ENCODE data around the gene CRK. TPM values are rescaled to one million over a fixed set of nuclear protein-coding genes. Genes with fewer than 3 reads are reported as not detected.

CRK gene
- total and polyA plus RNA-seq, 7 donors, result 33.6 to 88.7 (median 67.7) TPM

DNA sequence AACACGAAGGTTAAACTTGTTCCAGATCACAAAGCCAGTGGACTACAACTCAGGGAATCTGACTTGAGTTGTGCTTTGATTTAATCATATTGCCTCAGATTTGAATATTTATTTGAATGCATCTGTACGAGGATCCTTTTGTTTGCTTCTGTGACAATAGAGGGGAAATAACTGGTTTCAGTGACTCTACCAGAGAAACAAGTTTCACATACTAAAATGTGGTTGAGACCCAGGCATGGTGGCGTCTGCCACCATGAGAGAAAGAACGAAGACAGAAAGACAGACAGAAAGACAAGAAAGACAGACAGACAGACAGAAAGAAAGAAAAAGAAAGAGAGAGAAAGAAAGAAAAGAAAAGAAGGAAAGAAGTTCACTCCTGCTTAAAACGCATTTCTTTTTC lies 80.0 kb downstream of the CRK start:
- intact Hi-C loops (cut with DNase I), result no loop called here
- peaks cover 0 to 100% (median 99%) of the 10 kb centered on the region in 4 donors for H3K4me1 ChIP-seq
- WGBS, 2 donors, result 37 to 44% methylated on average over 5 of the region's 5 CpGs

DNA sequence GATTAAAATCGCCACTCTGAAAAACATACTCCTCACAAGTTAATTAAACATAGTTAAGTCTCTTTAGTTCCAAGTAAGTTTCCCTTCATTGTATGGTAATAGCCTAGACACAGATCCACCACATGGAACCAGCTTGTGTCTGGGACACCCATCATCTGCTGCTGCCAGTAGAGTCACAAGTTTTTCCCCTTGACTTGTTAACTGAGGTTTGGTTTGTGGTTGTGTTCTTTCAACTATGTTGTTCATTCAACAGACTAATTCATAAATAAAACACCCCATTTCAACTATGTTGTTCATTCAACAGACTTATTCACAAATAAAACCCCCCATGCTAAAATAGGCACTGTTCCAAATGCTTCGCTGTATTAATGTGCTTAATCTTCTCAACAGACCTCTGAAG lies 80.4 kb downstream of the CRK start:
- no peak for DNase-seq
- 28% methylated on average over 2 of the region's 2 CpGs for whole genome bisulfite sequencing, 2 donors
- Histone ChIP-seq H3K27me3 (no peaks in the 10 kb centered on the region), H3K36me3 (no peaks in the 10 kb centered on the region), H3K9me3 (no peaks in the 10 kb centered on the region), H3K4me1 (peaks cover 0 to 100% (median 99%) of the 10 kb centered on the region in 4 donors), H3K27ac (peak overlapping the region in 3 of 4 donors; percentile 68 to 83 (median 79)), H3K4me3 (no peak overlapping the region)
- intact Hi-C loops (cut with DNase I), result no loop called here
- TF ChIP-seq EP300 (IDR thresholded peaks at IDR 0.05), result no peak
- TF ChIP-seq POLR2A (IDR thresholded peaks at IDR 0.05), result no peak
- no peak for TF ChIP-seq POLR2AphosphoS5 (IDR thresholded peaks at IDR 0.05)
- TF ChIP-seq, protein P1, sequence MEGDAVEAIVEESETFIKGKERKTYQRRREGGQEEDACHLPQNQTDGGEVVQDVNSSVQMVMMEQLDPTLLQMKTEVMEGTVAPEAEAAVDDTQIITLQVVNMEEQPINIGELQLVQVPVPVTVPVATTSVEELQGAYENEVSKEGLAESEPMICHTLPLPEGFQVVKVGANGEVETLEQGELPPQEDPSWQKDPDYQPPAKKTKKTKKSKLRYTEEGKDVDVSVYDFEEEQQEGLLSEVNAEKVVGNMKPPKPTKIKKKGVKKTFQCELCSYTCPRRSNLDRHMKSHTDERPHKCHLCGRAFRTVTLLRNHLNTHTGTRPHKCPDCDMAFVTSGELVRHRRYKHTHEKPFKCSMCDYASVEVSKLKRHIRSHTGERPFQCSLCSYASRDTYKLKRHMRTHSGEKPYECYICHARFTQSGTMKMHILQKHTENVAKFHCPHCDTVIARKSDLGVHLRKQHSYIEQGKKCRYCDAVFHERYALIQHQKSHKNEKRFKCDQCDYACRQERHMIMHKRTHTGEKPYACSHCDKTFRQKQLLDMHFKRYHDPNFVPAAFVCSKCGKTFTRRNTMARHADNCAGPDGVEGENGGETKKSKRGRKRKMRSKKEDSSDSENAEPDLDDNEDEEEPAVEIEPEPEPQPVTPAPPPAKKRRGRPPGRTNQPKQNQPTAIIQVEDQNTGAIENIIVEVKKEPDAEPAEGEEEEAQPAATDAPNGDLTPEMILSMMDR (IDR thresholded peaks at IDR 0.05), result no peak

More for the DNA sequence above, 80.0 kb downstream of the CRK start:
- Histone ChIP-seq H3K36me3 (no peaks in the 10 kb centered on the region), H3K4me3 (no peak overlapping the region), H3K27ac (peak overlapping the region; percentile 18 to 83 (median 74)), H3K9me3 (no peaks in the 10 kb centered on the region), H3K27me3 (no peaks in the 10 kb centered on the region)
- TF ChIP-seq POLR2AphosphoS5 (IDR thresholded peaks at IDR 0.05) (no peak), POLR2A (IDR thresholded peaks at IDR 0.05) (no peak), EP300 (IDR thresholded peaks at IDR 0.05) (no peak)
- TF ChIP-seq, protein P1 (IDR thresholded peaks at IDR 0.05), result no peak
- no peak for DNase-seq

DNA sequence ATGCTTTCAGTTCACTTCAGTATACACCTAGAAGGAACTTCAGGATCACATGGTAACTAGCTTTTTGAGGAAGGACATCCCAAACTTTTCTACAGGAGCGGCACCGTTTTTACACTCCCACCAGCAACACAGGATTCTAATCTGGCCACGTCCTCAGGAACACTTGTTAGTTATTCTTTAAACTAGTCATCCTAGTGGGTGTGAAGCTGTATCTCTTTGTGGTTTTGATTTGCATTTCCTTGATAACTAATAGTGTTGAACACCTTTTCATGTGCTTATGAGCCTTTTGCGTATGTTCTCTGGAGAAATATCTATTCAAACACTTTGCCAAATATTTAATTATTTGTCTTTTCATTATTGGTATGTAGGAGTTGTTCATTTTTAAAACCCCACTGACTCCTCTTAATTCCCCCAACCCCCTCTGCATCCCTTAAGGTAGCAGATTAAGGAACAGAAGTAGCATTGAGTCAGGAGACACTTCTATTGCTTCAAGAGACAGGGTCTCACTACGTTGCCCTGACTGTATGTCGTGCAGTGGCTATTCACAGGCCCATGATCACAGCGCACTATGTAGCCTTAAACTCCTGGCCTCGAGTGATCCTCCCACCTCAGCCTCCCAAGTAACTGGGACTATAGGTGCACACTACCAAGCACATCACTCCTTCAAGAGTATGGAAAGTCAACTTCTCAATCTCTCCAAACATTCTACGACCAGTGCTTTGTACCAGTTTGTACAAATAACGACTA lies 81.4 kb downstream of the CRK start:
- Histone ChIP-seq H3K9me3 (no peaks in the 10 kb centered on the region), H3K4me1 (peaks cover 0 to 100% (median 95%) of the 10 kb centered on the region in 4 donors), H3K27ac (peak overlapping the region in 3 of 4 donors; percentile 68 to 83 (median 79)), H3K4me3 (no peak overlapping the region), H3K36me3 (no peaks in the 10 kb centered on the region), H3K27me3 (no peaks in the 10 kb centered on the region)
- no peak for DNase-seq
- TF ChIP-seq EP300 (IDR thresholded peaks at IDR 0.05), result no peak
- TF ChIP-seq, protein P1 (IDR thresholded peaks at IDR 0.05), result no peak
- no peak for TF ChIP-seq POLR2AphosphoS5 (IDR thresholded peaks at IDR 0.05)
- no peak for TF ChIP-seq POLR2A (IDR thresholded peaks at IDR 0.05)
- 59 to 62% methylated on average over 10 of the region's 10 CpGs for WGBS, 2 donors
- intact Hi-C loops (cut with DNase I), result no loop called here

DNA sequence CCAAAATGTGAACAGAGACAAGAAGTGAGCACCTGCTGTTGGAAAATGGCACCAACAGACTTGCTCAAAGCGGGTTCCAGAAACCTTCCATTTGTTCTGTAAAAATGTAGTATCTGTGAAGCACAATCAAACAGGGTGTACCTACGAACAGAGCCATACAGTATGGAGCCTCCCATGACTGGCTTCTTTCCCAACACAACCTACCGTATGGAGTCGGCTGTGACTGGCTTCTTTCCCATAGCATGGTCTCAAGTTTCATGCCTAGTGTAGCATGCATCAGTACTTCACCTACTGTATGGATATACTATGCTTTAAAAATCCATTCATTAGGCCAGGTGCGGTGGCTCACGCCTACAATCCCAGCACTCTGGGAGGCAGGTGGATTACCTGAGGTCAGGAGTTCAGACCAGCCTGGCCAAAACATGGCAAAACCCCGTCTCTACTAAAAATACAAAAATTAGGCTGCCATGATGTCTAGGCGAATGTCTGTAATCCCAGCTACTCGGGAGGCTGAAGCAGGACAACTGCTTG lies 82.3 kb downstream of the CRK start:
- no peak overlapping the region for H3K4me3 ChIP-seq
- H3K9me3 ChIP-seq, result no peaks in the 10 kb centered on the region
- H3K27me3 ChIP-seq, result no peaks in the 10 kb centered on the region
- peaks cover 0 to 100% (median 93%) of the 10 kb centered on the region in 4 donors for H3K4me1 ChIP-seq
- H3K27ac ChIP-seq, result peak overlapping the region in 3 of 4 donors; percentile 68 to 83 (median 79)
- TF ChIP-seq, protein P1 (IDR thresholded peaks at IDR 0.05), result no peak
- TF ChIP-seq POLR2A (IDR thresholded peaks at IDR 0.05) (no peak), POLR2AphosphoS5 (IDR thresholded peaks at IDR 0.05) (no peak), EP300 (IDR thresholded peaks at IDR 0.05) (no peak)
- no peak for DNase-seq
- intact Hi-C loops (cut with DNase I), result no loop called here
- H3K36me3 ChIP-seq, result no peaks in the 10 kb centered on the region
- WGBS, 2 donors, result 68 to 71% methylated on average over 9 of the region's 9 CpGs

Data from sigmoid colon (tissue), 7 donors.